HG02763 (cell line): ENCODE measurements around the gene GSPT2.
"Not testable (repeated sequence)": the region's sequence is repeated elsewhere in the genome, so short reads cannot be mapped to it uniquely, and the experiment has no call there.

ENCODE experiments used
- ATAC-seq: cut with Tn5 transposase; IDR thresholded peaks from one replicate; pipeline ENCODE4 v1.9.1; 2021; ENCODE audit warnings: mild to moderate bottlenecking, moderate library complexity; ENCODE audit not compliant: unreplicated experiment

Gene GSPT2

GRCh38 chrX:51743179-51743957 is at the start of gene GSPT2:
Gene GSPT2 (plus strand): TSS chrX:51743442. CDS start chrX:51743627, 185 bp downstream.
- ATAC-seq = peak; percentile 89

DNA sequence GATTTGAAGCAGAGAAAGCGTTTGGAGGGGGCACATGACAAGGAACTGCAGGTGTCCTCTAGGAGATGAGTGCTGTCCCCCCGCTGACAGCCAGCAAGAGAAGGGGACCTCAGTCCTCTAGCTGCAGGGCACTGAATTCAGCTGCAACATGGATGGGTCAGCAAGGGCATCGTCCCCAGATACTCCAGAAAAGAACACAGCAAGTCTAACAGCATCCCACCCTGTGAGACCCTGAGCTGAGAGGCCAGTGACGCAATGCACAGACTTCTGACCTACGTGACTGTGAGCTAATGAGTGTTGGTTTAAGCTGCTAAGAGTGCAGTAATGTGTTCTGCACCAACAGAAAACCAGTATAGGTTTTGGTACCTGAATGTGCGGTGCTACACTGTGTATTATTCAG is 49.0 kb upstream of the GSPT2 start:
- ATAC-seq = no peak

- no peak for ATAC-seq
Measured at GRCh38 chrX:51697397-51697796, 45.8 kb upstream of the GSPT2 start.

DNA sequence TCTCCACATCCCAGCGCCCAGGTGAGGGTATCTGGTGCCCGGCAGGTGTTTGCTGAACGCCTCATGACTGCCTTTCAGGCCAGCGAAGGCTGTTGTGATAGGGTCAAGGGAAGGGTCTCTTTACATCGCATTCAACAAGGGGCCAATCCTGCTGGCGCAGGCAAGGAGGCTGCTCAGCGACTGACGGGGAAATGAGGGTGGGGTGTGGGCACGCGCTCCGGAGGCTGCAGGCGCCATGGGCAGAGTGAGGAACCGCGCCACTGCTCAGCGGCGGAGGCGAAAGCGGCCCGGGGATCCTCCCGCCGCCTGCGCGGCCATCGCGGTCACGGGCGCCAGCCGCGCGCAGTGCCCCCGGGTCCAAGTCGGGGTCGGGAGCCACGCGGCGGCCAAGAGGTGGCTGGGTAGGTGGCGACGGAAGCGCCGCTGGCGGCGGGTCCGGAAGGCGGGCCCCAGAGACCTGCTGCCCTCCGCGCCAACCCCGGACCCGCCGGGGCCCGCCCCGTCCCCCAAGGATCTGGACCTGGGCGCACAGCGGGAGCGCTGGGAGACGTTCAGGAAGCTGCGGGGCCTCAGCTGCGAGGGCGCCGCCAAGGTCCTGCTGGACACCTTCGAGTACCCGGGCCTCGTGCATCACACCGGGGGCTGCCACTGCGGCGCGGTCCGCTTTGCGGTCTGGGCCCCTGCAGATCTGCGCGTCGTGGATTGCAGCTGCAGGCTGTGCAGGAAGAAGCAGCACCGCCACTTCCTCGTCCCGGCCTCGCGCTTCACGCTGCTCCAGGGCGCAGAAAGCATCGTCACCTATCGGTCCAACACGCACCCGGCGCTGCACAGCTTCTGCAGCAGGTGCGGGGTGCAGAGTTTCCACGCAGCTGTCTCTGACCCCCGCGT is 32.7 kb upstream of the GSPT2 start, which contains the start of gene CENPVL1:
Gene CENPVL1, plus strand, starts transcription at position 236 of the 888 bp plus-strand sequence. Its CDS starts 0 bp downstream, at position 236.
- ATAC-seq = not testable (repeated sequence)

DNA sequence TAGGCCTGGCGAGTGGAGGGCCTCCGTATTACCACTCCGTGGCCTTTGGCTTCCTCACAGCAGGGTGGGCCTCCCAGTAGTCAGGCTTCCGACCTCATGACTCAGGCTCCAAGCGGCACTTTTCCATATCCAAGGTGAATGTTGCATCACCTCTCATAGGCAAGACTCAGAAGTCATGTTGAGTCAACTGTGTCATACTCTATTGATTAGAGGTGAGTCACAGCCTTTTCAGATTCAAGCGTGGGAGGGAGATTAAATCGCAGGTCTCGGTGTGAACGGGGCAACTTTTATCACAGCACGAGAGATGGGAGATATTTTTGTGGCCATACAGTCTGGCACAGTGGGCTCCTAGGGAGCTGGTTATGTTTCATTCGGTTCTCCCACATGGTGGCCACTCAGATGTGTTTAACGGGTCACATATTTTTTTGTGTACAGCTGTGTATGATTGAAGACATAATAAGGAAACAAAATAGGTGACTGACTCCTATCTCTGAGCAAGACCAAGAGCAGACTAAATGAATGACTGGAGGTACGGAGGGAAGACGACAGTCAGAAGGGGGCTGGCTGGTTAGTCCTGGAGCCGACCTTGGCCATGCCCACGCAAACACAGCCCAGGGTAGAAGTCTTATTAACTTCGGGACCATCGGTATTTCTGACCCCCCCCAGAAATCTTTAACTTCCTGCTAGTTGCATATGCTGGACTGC is 30.1 kb upstream of the GSPT2 start:
- not testable (repeated sequence) for ATAC-seq

DNA sequence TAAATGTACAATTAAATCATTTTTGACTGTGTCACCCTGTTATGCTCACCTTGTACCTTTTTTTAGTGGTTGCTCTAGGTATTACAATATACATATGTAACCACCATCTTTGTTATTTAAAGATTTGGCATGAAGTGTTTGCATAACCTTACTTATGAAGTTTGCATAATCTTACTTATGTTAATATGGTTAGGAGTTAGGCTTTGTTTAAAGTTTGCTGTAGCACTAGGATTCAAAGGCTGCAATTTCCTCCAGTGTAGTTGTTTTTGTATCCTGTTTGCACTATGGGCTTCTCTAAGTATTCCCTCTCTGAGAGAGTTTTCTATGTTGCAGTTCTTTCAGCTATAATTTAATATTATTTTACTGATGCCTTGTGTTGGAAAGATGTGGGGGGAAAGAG is 15.0 kb upstream of the GSPT2 start:
- no peak for ATAC-seq

DNA sequence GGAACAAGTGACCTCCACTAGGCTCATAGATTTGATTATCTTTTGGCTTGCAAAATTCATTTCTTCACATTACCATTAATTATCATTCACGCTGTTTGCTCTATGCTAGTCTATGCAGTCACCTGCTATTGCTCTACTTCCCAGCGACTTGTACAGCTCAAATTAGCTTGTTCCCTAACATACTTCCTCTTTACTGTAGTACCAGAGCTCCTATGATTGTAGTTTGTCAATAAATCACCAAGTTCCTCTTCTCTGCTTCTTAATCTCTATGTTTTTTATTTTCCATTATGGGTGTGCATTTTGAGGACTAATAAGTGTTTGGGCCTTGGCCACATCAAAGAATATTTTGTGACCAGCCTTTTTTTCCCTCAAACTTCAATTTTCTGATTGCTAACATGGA is 6.2 kb upstream of the GSPT2 start:
- no peak for ATAC-seq

DNA sequence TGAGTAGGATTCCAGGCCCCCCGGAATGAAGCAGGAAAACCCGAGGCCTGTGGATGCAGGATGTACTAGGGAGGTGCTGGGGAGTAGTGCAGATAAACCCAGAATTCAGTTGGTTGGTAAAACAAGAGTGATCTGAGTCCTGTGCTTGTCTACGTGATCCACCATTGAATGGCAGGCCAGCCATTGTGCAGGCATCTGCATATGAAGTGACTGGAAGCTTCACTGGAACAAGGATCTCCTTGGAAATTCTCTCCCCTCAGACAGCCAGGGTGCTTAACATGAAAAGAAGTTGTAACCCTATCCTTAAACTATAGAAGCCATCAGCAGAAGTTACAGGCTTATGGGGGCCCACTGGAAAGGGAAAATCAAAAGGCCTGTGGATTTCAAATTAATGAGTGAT is 656 bp upstream of the GSPT2 start:
- ATAC-seq = no peak

GRCh38 chrX:51747671-51748070 is 4.4 kb downstream of the GSPT2 start:
- no peak for ATAC-seq

DNA sequence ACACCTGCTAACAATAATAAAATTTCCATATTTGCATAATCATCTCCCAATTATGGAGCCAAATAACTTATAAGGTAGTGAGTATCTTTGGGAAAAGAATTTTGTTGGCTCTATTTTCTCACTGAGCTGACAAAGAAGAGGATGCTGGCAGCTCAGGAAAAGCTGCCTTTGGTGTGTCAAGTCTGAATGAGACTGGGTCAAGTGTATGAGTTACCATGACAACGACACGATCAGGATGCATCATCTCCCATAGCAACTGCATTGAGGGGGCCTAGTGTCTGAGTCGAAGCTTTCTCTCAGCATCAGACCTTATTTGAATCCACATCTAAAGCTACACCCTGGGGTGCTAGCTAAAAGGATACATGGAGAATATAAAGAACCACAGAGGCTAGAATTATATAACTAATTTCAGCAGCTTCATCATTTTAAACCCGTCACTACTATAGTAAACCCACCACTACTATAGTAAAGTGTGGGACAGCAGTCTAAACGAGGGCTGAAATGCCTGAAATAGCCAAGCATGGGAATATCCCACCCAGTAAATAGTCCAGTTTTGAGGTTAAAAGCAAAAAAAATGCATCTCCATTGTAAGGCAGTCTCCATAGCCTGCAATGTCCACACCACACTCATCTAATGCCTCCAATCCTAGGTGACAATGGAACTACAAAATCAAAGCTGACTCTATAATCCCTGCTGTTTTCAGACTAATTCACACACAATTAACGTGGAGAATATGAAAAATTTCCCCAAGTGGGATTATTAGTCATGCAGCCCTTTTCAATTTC is 16.0 kb downstream of the GSPT2 start:
- no peak for ATAC-seq

- no peak for ATAC-seq
Measured at GRCh38 chrX:51760657-51761056, 17.4 kb downstream of the GSPT2 start.

GRCh38 chrX:51766546-51766945 is 23.3 kb downstream of the GSPT2 start:
- ATAC-seq = no peak

- ATAC-seq = no peak
Measured at GRCh38 chrX:51776851-51777250, 33.6 kb downstream of the GSPT2 start.

DNA sequence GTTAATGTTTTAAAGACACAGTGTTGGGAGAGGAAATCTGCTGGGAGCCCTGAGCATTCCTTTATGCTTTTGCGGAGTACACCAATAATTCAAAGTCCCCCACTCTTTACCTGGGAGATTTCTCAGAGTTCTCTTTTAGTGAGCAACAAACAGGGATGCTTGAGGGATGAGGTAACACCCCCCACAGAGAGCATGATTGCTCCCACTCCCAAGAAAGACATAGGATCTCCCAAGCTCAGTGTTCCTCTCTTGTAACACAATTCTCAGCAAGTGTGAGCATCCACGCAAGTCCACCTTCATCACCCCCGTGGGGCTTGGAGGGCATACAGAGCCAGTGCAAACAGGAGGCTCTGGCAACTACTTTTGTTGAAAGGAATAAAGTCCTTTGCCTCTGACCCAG is 36.1 kb downstream of the GSPT2 start:
- no peak for ATAC-seq

DNA sequence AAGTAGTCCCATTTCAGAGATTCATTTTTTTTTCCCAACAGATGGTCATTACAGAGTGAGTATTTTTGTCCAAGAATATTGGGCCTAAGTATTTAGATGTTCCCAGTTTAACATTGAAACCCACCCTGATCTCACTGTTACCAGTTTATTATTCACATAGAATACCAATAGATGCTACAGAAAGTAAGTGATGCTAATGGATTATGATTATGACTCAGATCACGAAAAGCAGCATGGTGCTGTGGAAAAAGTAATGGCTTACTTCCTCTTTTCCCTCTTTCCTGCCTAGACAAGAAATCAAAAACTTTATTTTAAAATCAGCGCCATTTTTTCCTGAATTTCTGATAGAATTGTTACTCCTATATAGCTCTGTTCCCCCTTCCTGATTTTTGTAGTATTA is 51.9 kb downstream of the GSPT2 start:
- no peak for ATAC-seq
